K562 (cell line): ENCODE results near the gene RNF166. TPM values are rescaled to one million over a fixed set of nuclear protein-coding genes. Genes with fewer than 3 reads are reported as not detected.

Source experiments
- ATAC-seq: fragments of 200-7000 bp; cut with Tn5 transposase; 3 replicates; pipeline ENCODE4 v1.9.1; 2020; ENCODE audit warnings: moderate library complexity
- BruUV-seq: library from RNA; stranded (reverse); fragments of 400-500 nt; replicated peaks from 2 replicates; lab custom pipeline; 2021; lab: Mats Ljungman, UMichigan
- CTCF ChIA-PET: fragments of 300-600 bp; formaldehyde crosslinking; extraction: SDS; loops from one replicate; lab custom pipeline; 2021; ENCODE audit warnings: low intra/inter-chr PET ratio; lab: Yijun Ruan, JAX
- POLR2A ChIA-PET: fragments of 300-600, 350-650 bp; sonication (Branson Sonifier 250); formaldehyde crosslinking; extraction: SDS; loops from one replicate; lab custom pipeline; 2021; ENCODE audit warnings: antibody characterized with exemption, inconsistent platforms; lab: Yijun Ruan, JAX
- DNase-seq, 4 experiments: peaks; one replicate each; pipeline versions ENCODE4 v3.0.0 to v3.0.0-alpha.2; 2011 to 2018; ENCODE audit warnings: low spot score in 3 of 4, mixed read lengths in 3 of 4; ENCODE audit errors: extremely low read depth in 1 of 4
- FAIRE-seq: peaks from 2 replicates; lab custom pipeline; 2011; peaks lifted over from hg19 to GRCh38; lab: Jason Lieb, UNC
- H2AFZ ChIP-seq: 2 replicates; pipeline ENCODE4 v1.6.0; 2011; ENCODE audit warnings: low read depth, low read length, control low read depth, inconsistent platforms
- H3K27ac ChIP-seq: fragments of 200-600 bp; 3 replicates; pipeline ENCODE4 v1.8.0; 2011; ENCODE audit warnings: low read depth, mild to moderate bottlenecking, control low read depth, inconsistent platforms, low read length, moderate library complexity, mixed read lengths; ENCODE audit errors: extremely low read depth
- H3K27me3 ChIP-seq, 2 experiments: fragments of 300-600 bp in 1 of 2; 2 replicates in 1 of 2; 3 replicates in 1 of 2; pipeline versions ENCODE4 v1.6.0 to v1.8.0; 2011; ENCODE audit warnings: inconsistent platforms in 2 of 2, low read length in 2 of 2, mild to moderate bottlenecking in 1 of 2, mixed read lengths in 1 of 2, moderate library complexity in 1 of 2; ENCODE audit not compliant: control insufficient read depth in 2 of 2, insufficient read depth in 2 of 2
- H3K36me3 ChIP-seq: fragments of 300-600 bp; 3 replicates; pipeline ENCODE4 v1.8.0; 2011; ENCODE audit warnings: mild to moderate bottlenecking, low read length, inconsistent platforms; ENCODE audit not compliant: control insufficient read depth, insufficient read depth
- H3K4me1 ChIP-seq, 2 experiments: fragments of 200-600 bp in 1 of 2; replicated peaks in 1 of 2; 2 replicates in 1 of 2; 3 replicates in 1 of 2; pipeline versions ENCODE4 v1.5.1 to v1.8.0; 2011; ENCODE audit warnings: inconsistent platforms in 2 of 2, low read length in 2 of 2, mild to moderate bottlenecking in 1 of 2, mixed read lengths in 1 of 2, moderate library complexity in 1 of 2; ENCODE audit not compliant: control insufficient read depth in 2 of 2, insufficient read depth in 2 of 2
- H3K4me2 ChIP-seq: 2 replicates; pipeline ENCODE4 v1.6.1; 2011; ENCODE audit warnings: low read length, control low read depth, inconsistent platforms, mixed read lengths; ENCODE audit not compliant: insufficient read depth
- H3K4me3 ChIP-seq: fragments of 200-600 bp; sonication (generic), shearing (Covaris generic); 2 replicates; pipeline ENCODE4 v1.5.1; 2016; ENCODE audit warnings: control low read depth, inconsistent platforms
- H3K79me2 ChIP-seq: fragments of 200-600 bp; 3 replicates; pipeline ENCODE4 v1.8.0; 2011; ENCODE audit warnings: low read length, inconsistent platforms; ENCODE audit not compliant: control insufficient read depth, insufficient read depth
- H3K9ac ChIP-seq, 2 experiments: 2 replicates each; pipeline versions ENCODE4 v1.6.0 to v1.6.1; 2011; ENCODE audit warnings: low read depth in 2 of 2, low read length in 2 of 2, control low read depth in 1 of 2, inconsistent platforms in 1 of 2, mild to moderate bottlenecking in 1 of 2, mixed read lengths in 1 of 2; ENCODE audit not compliant: insufficient read depth in 1 of 2
- H3K9me1 ChIP-seq: one replicate; pipeline ENCODE4 v1.6.0; 2011; ENCODE audit warnings: inconsistent platforms, mild to moderate bottlenecking, low read length, moderate library complexity; ENCODE audit not compliant: control insufficient read depth, insufficient read depth
- H3K9me3 ChIP-seq: replicated peaks from 2 replicates; pipeline ENCODE4 v1.5.1; 2011; ENCODE audit warnings: low read depth, low read length, inconsistent platforms; ENCODE audit not compliant: control insufficient read depth, insufficient read depth
- H4K20me1 ChIP-seq: replicated peaks from 2 replicates; pipeline ENCODE4 v1.6.1; 2011; ENCODE audit warnings: low read length, inconsistent platforms, mixed read lengths; ENCODE audit not compliant: control insufficient read depth, insufficient read depth
- ARID1B ChIP-seq: fragments of 450-650 bp; IDR thresholded peaks from 2 replicates; pipeline ENCODE4 v1.6.1; 2016; ENCODE audit warnings: antibody characterized with exemption, mild to moderate bottlenecking, inconsistent platforms
- ATF3 ChIP-seq, 2 experiments: fragments of 450-650 bp in 1 of 2; sonication (generic) in 1 of 2; formaldehyde crosslinking in 1 of 2; IDR thresholded peaks in 1 of 2; conservative IDR thresholded peaks in 1 of 2; 2 replicates each; pipeline versions ENCODE4 v1.6.1 to v1.8.1; 2016 to 2023; ENCODE audit warnings: mild to moderate bottlenecking in 2 of 2, moderate library complexity in 2 of 2, inconsistent platforms in 1 of 2, missing genetic modification reagents in 1 of 2
- CHD4 ChIP-seq: fragments of 200-600 bp; sonication (generic); IDR thresholded peaks from 3 replicates; pipeline ENCODE4 v1.6.1; 2012; ENCODE audit warnings: low read depth, mild to moderate bottlenecking, mixed read lengths, low read length, inconsistent platforms; ENCODE audit not compliant: insufficient read depth, insufficient replicate concordance, poor library complexity, severe bottlenecking
- CXXC5 ChIP-seq: fragments of 250-450 bp; sonication (Bioruptor Pico); IDR thresholded peaks from 2 replicates; pipeline ENCODE4 v1.8.0; 2022; ENCODE audit warnings: inconsistent platforms, mild to moderate bottlenecking, moderate library complexity
- GATAD2B ChIP-seq: fragments of 450-650 bp; IDR thresholded peaks from 2 replicates; pipeline ENCODE4 v1.6.1; 2017; ENCODE audit warnings: mild to moderate bottlenecking, borderline replicate concordance
- MEIS2 ChIP-seq: fragments of 450-650 bp; IDR thresholded peaks from 2 replicates; pipeline ENCODE4 v1.6.1; 2014; ENCODE audit warnings: mild to moderate bottlenecking; ENCODE audit not compliant: partially characterized antibody
- NBN ChIP-seq: fragments of 450-650 bp; IDR thresholded peaks from 2 replicates; pipeline ENCODE4 v1.6.1; 2016; ENCODE audit warnings: low read depth, mild to moderate bottlenecking
- NFIX ChIP-seq: fragments of 250-450 bp; sonication (Bioruptor Pico); IDR thresholded peaks from 2 replicates; pipeline ENCODE4 v1.4.0; 2020; ENCODE audit warnings: low read depth, mild to moderate bottlenecking, moderate library complexity
- SRSF7 ChIP-seq: fragments of 200-400 bp; formaldehyde crosslinking; optimal IDR thresholded peaks from 2 replicates; pipeline ENCODE3; 2017; ENCODE audit warnings: mild to moderate bottlenecking, low read depth, low read length
- VEZF1 ChIP-seq: fragments of 200-800 bp; sonication (Bioruptor generic); IDR thresholded peaks from 2 replicates; pipeline ENCODE4 v1.6.1; 2017; ENCODE audit warnings: missing genetic modification characterization, missing compliant biosample characterization
- YY1 ChIP-seq, 3 experiments: IDR thresholded peaks; 2 replicates each; pipeline ENCODE4 v1.6.1; 2011; ENCODE audit warnings: low read length in 2 of 3, mild to moderate bottlenecking in 2 of 3, moderate library complexity in 2 of 3, borderline replicate concordance in 1 of 3, control low read depth in 1 of 3, low read depth in 1 of 3; ENCODE audit not compliant: insufficient read depth in 3 of 3, insufficient replicate concordance in 2 of 3, control insufficient read depth in 1 of 3, insufficient read length in 1 of 3; ENCODE audit errors: extremely low read depth in 1 of 3
- ZBTB2 ChIP-seq: fragments of 450-650 bp; IDR thresholded peaks from 2 replicates; pipeline ENCODE4 v1.6.1; 2016; ENCODE audit warnings: antibody characterized with exemption
- ZNF311 ChIP-seq: fragments of 250-450 bp; sonication (Bioruptor Pico); IDR thresholded peaks from 2 replicates; pipeline ENCODE4 v1.4.0; 2020; ENCODE audit warnings: mild to moderate bottlenecking, moderate library complexity
- ZNF551 ChIP-seq: fragments of 250-450 bp; sonication (Bioruptor Pico); IDR thresholded peaks from 2 replicates; pipeline ENCODE4 v1.5.0; 2021; ENCODE audit warnings: mild to moderate bottlenecking, moderate library complexity
- ZNF589 ChIP-seq: fragments of 200-800 bp; sonication (Bioruptor generic); IDR thresholded peaks from 2 replicates; pipeline ENCODE4 v1.6.1; 2016; ENCODE audit warnings: low read depth, missing genetic modification characterization, missing compliant biosample characterization
- WGBS: fragments of 100-300 bp; shearing (Covaris generic); methylation state at CpG from one replicate; pipeline ENCODE4 v1.1.6; 2016; ENCODE audit warnings: low coverage, mixed read lengths; ENCODE audit not compliant: insufficient coverage; ENCODE audit errors: missing lambda C conversion rate; 5-methylcytosine and 5-hydroxymethylcytosine counted together
- in situ Hi-C: fragments of 300-500 bp; cut with MboI; formaldehyde crosslinking; loops from 4 replicates; pipeline ENCODE4 v1.15.0; 2018; ENCODE audit warnings: inconsistent platforms, mixed read lengths
- intact Hi-C: fragments of 100-400 bp; cut with micrococcal nuclease; formaldehyde crosslinking; loops from 2 replicates; pipeline ENCODE4 v1.14.2; 2022
- polyA plus RNA-seq, 8 experiments: library from polyadenylated mRNA; depleted of rRNA in 4 of 8; stranded (reverse) in 5 of 8; unstranded in 3 of 8; fragments of >200 nt; fragmentation: Nextera tagmentation in 2 of 8; fragmentation: Illumina TruSeq in 1 of 8; extraction: Ambion mirVana in 2 of 8; extraction: Trizol in 1 of 8; gene quantifications; 2 replicates each; pipeline versions ENCODE4 v1.2.1 to v1.2.3, GENCODE V29; 2011 to 2014; ENCODE audit warnings: inconsistent platforms in 1 of 8, missing spikeins in 1 of 8
- total RNA-seq, 7 experiments: library from RNA; depleted of rRNA in 6 of 7; stranded (reverse); fragments of >200 nt in 6 of 7; fragmentation: Illumina TruSeq in 2 of 7; extraction: Trizol in 2 of 7; gene quantifications; 2 replicates each; pipeline versions ENCODE4 v1.2.1 to v1.2.3, GENCODE V29; 2011 to 2021; ENCODE audit warnings: low replicate concordance in 1 of 7

The RNF166 gene
- total and polyA plus RNA-seq, 9 of the 15 experiments (the other 6 are each of a cell fraction or from before 2014, with no cell fraction given), result 0.56 to 60.3 (median 19.5) TPM

- peak; percentile 77 to 89 (median 83) for DNase-seq
- Histone ChIP-seq H3K36me3 (peaks cover 75% of the 10 kb centered on the region; the same call in 1 of the 3 replicates), H3K4me3 (no peak overlapping the region), H2AFZ (no peak overlapping the region), H3K9me3 (no peaks in the 10 kb centered on the region), H3K4me1 (peaks cover 16 to 91% of the 10 kb centered on the region in 2 experiments), H3K9ac (peak overlapping the region; percentile 16 to 88; a peak in 3 of 4 replicates), H3K9me1 (peaks cover 3% of the 10 kb centered on the region), H3K27ac (peak overlapping the region; percentile 71), H3K79me2 (peaks cover 47% of the 10 kb centered on the region), H4K20me1 (peaks cover 11% of the 10 kb centered on the region; the same call in 1 of the 2 replicates), H3K27me3 (no peaks in the 10 kb centered on the region), H3K4me2 (peak overlapping the region; percentile 24)
- POLR2A ChIA-PET, result interaction anchor here (0.6 to 0.8 kb wide), 4 partner anchors 9 to 207 kb away, joined by 3 to 4 read pairs (median 4); no protein-coding TSS in a partner anchor
- no TSS peak for BruUV-seq
- CTCF ChIA-PET, result no interaction called here
- intact Hi-C loops (no loop called here), in situ Hi-C loops (no loop called here)
- ATAC-seq, result peak; percentile 86
- WGBS, result 54% methylated on average over 41 of the region's 42 CpGs
- FAIRE-seq, result peak; percentile 84
- TF ChIP-seq NBN (no peak), YY1 (IDR thresholded peaks at IDR 0.05; ENCODE audit: borderline replicate concordance in 1 of 3, control insufficient read depth in 1 of 3, extremely low read depth in 1 of 3, insufficient read depth in 3 of 3, insufficient read length in 1 of 3, insufficient replicate concordance in 2 of 3, low read depth in 1 of 3, low read length in 2 of 3) (peak in 1 of 3 experiments; percentile 28), ZBTB2 (no peak), ZNF551 (CRISPR knock-in tag) (no peak), NFIX (CRISPR knock-in tag) (no peak), MEIS2 (peak; percentile 76), CXXC5 (CRISPR knock-in tag) (0 out of 2 replicates have a peak, but pooled peaks have one; percentile 29), ATF3 (IDR thresholded peaks at IDR 0.05) (peak; percentile 45), ATF3 (CRISPR knock-in tag; conservative IDR thresholded peaks at IDR 0.05) (no peak), SRSF7 (no peak), CHD4 (no peak), VEZF1 (peak; percentile 99), GATAD2B (no peak; the same call in 1 of the 2 replicates), ZNF589 (CRISPR knock-in tag) (peak; percentile 55; the same call in 1 of the 2 replicates), ARID1B (peak; percentile 46), ZNF311 (peak; percentile 18; the same call in 1 of the 2 replicates)
Observed at GRCh38 chr16:88700636-88701482, 5.3 kb downstream of the RNF166 start.
